Tibial nerve (tissue), 4 donors: ENCODE measurements around the gene IGF2BP3. TPM values are rescaled to one million over a fixed set of nuclear protein-coding genes. Genes with fewer than 3 reads are reported as not detected.
A peak's percentile ranks its signal among the peaks of the same experiment; 100 is the strongest.
"Not testable (repeated sequence)": the region's sequence is repeated elsewhere in the genome, so short reads cannot be mapped to it uniquely, and the experiment has no call there.

Source experiments
- DNase-seq, 2 donors: peaks; one replicate each; pipeline ENCODE4 v3.0.0-alpha.2; 2019; ENCODE audit warnings: low spot score in 2 of 2
- H3K27ac ChIP-seq, 4 donors: fragments of 200-600 bp; sonication (generic) in 3 of 4; one replicate each; pipeline ENCODE4 v1.5.1; 2017 to 2019; ENCODE audit warnings: mild to moderate bottlenecking in 1 of 4
- H3K27me3 ChIP-seq, 2 donors: fragments of 200-600 bp; sonication (generic) in 1 of 2; one replicate each; pipeline versions ENCODE4 v1.5.1 to v1.6.0; 2017 to 2019
- H3K36me3 ChIP-seq, 3 donors: fragments of 200-600 bp; sonication (generic); one replicate each; pipeline ENCODE4 v1.5.1; 2018 to 2019
- H3K4me1 ChIP-seq, 4 donors: fragments of 200-600 bp; sonication (generic) in 3 of 4; one replicate each; pipeline ENCODE4 v1.5.1; 2017 to 2019
- H3K4me3 ChIP-seq, 4 donors: fragments of 200-600 bp; sonication (generic) in 3 of 4; one replicate each; pipeline ENCODE4 v1.5.1; 2017 to 2019; ENCODE audit warnings: mild to moderate bottlenecking in 1 of 4, moderate library complexity in 1 of 4
- H3K9me3 ChIP-seq, 4 donors: fragments of 200-600 bp; sonication (generic) in 3 of 4; one replicate each; pipeline ENCODE4 v1.5.1; 2017 to 2019
- CTCF ChIP-seq, 5 experiments: fragments of 200-600 bp in 3 of 5; fragments of 450-650 bp in 2 of 5; sonication (generic) in 3 of 5; IDR thresholded peaks; one replicate each; pipeline ENCODE4 v1.5.1; 2016 to 2019; ENCODE audit warnings: antibody characterized with exemption in 5 of 5, mild to moderate bottlenecking in 3 of 5, moderate library complexity in 2 of 5
- EP300 ChIP-seq, 2 donors: sonication (generic); formaldehyde crosslinking; IDR thresholded peaks; one replicate each; pipeline ENCODE4 v1.6.1; 2017; ENCODE audit warnings: antibody characterized with exemption in 2 of 2, mild to moderate bottlenecking in 1 of 2
- POLR2A ChIP-seq, 2 donors: fragments of 450-650 bp; IDR thresholded peaks; one replicate each; pipeline ENCODE4 v1.6.1; 2017; ENCODE audit warnings: antibody characterized with exemption in 2 of 2, mild to moderate bottlenecking in 2 of 2, moderate library complexity in 2 of 2
- WGBS, 2 donors: methylation state at CpG; one replicate each; pipeline ENCODE4 v1.1.5; 2018; 5-methylcytosine and 5-hydroxymethylcytosine counted together
- total RNA-seq, 4 donors: library from RNA; depleted of rRNA; stranded (reverse); fragments of >200 nt; gene quantifications; one replicate each; pipeline ENCODE4 v1.1.0, GENCODE V29; 2016

Gene IGF2BP3
- total RNA-seq, 4 donors from 2014 or later: 0.21 to 0.90 (median 0.59) TPM; not detected in 1

- TF ChIP-seq POLR2A (IDR thresholded peaks at IDR 0.05) (no peak), EP300 (IDR thresholded peaks at IDR 0.05) (no peak), CTCF (IDR thresholded peaks at IDR 0.05) (no peak)
- Histone ChIP-seq H3K4me1 (peaks cover 0 to 4% (median 0%) of the 10 kb centered on the region in 4 donors), H3K36me3 (no peaks in the 10 kb centered on the region), H3K4me3 (no peak overlapping the region), H3K27ac (no peak overlapping the region), H3K27me3 (no peaks in the 10 kb centered on the region), H3K9me3 (no peaks in the 10 kb centered on the region)
- DNase-seq: no peak
- 85 to 87% methylated on average over 7 of the region's 7 CpGs for WGBS, 2 donors
Measured at GRCh38 chr7:23315366-23315765, 154.9 kb downstream of the IGF2BP3 start.

GRCh38 chr7:23312141-23312540 is 158.2 kb downstream of the IGF2BP3 start:
- WGBS, 2 donors: 73% methylated on average over 2 of the region's 2 CpGs
- H3K27ac ChIP-seq, DNase-seq, H3K4me1 ChIP-seq, H3K27me3 ChIP-seq, H3K4me3 ChIP-seq, H3K9me3 ChIP-seq: not testable (repeated sequence)
- H3K36me3 ChIP-seq: peaks cover 0 to 21% (median 7%) of the 10 kb centered on the region in 3 donors

GRCh38 chr7:23308754-23309153 is 161.5 kb downstream of the IGF2BP3 start:
- Histone ChIP-seq H3K4me1 (peaks cover 0 to 14% (median 0%) of the 10 kb centered on the region in 4 donors), H3K27ac (no peak overlapping the region), H3K4me3 (no peak overlapping the region), H3K9me3 (no peaks in the 10 kb centered on the region), H3K36me3 (peaks cover 0 to 46% (median 7%) of the 10 kb centered on the region in 3 donors), H3K27me3 (no peaks in the 10 kb centered on the region)
- TF ChIP-seq CTCF (IDR thresholded peaks at IDR 0.05) (no peak), POLR2A (IDR thresholded peaks at IDR 0.05) (no peak), EP300 (IDR thresholded peaks at IDR 0.05) (no peak)
- DNase-seq: no peak
- WGBS, 2 donors: 85% methylated on average over 6 of the region's 6 CpGs

GRCh38 chr7:23306936-23307521 is 163.3 kb downstream of the IGF2BP3 start:
- DNase-seq: no peak
- no peak overlapping the region for H3K27ac ChIP-seq
- H3K4me3 ChIP-seq: no peak overlapping the region
- 89 to 93% methylated on average over 2 of the region's 2 CpGs for WGBS, 2 donors
- TF ChIP-seq EP300 (IDR thresholded peaks at IDR 0.05) (no peak), CTCF (IDR thresholded peaks at IDR 0.05) (no peak), POLR2A (IDR thresholded peaks at IDR 0.05) (no peak)
- H3K9me3 ChIP-seq: no peaks in the 10 kb centered on the region
- H3K36me3 ChIP-seq: peaks cover 0 to 60% (median 7%) of the 10 kb centered on the region in 3 donors
- H3K4me1 ChIP-seq: peaks cover 0 to 29% (median 0%) of the 10 kb centered on the region in 4 donors
- no peaks in the 10 kb centered on the region for H3K27me3 ChIP-seq

- 7 to 10% methylated on average over 12 of the region's 12 CpGs for WGBS, 2 donors
- H3K27ac ChIP-seq: peak overlapping the region; percentile 86 to 92 (median 92)
Measured at GRCh38 chr7:23299770-23300300, 170.5 kb downstream of the IGF2BP3 start.

More at GRCh38 chr7:23299770-23300300, 170.5 kb downstream of the IGF2BP3 start:
- TF ChIP-seq CTCF (IDR thresholded peaks at IDR 0.05) (no peak), POLR2A (IDR thresholded peaks at IDR 0.05) (no peak), EP300 (IDR thresholded peaks at IDR 0.05) (no peak)
- DNase-seq: no peak
- no peaks in the 10 kb centered on the region for H3K9me3 ChIP-seq
- peak overlapping the region; percentile 72 to 100 (median 80) for H3K4me3 ChIP-seq
- peaks cover 0 to 60% (median 14%) of the 10 kb centered on the region in 4 donors for H3K4me1 ChIP-seq
- no peaks in the 10 kb centered on the region for H3K27me3 ChIP-seq
- peaks cover 0 to 34% (median 0%) of the 10 kb centered on the region in 3 donors for H3K36me3 ChIP-seq
